ENCODE data around the gene C14orf119.

C14orf119 gene, protein sequence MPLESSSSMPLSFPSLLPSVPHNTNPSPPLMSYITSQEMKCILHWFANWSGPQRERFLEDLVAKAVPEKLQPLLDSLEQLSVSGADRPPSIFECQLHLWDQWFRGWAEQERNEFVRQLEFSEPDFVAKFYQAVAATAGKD

GRCh38 chr14:23095196-23096108 lies at the start of gene C14orf119:
C14orf119 (plus strand) TSS chr14:23095505; CDS start chr14:23097659, 2,154 bp downstream.
- DNase-seq: no peak

DNA sequence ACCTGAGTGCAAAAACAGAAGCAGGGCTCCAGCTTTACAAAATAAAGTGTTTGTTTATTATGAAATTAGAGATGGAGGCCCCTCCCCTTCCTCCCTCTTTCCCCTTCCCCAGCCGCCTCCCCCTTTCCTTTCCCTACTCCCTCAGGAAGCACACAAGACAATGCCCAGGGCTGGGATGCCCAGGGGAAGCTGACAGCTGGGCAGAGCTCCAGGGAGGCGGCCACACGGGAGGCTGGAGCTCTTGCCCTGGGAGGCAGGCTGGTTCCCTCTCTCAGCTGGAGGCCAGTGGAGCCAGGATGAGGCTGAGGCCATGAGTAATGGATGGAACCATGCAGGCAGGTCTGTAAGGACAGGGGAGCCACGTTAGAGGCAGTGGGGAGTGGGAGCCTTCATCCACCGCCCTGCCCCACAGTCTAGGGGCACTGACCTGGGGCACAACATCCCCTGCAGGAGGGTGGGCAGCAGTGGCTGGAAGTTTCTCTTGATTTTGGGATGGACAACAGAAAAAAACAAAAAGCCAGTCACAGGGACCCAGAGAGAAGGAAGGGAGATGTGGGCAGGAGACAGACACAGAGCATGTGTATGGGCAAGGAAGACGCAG lies 48.2 kb upstream of the C14orf119 start:
- no peak for DNase-seq

DNA sequence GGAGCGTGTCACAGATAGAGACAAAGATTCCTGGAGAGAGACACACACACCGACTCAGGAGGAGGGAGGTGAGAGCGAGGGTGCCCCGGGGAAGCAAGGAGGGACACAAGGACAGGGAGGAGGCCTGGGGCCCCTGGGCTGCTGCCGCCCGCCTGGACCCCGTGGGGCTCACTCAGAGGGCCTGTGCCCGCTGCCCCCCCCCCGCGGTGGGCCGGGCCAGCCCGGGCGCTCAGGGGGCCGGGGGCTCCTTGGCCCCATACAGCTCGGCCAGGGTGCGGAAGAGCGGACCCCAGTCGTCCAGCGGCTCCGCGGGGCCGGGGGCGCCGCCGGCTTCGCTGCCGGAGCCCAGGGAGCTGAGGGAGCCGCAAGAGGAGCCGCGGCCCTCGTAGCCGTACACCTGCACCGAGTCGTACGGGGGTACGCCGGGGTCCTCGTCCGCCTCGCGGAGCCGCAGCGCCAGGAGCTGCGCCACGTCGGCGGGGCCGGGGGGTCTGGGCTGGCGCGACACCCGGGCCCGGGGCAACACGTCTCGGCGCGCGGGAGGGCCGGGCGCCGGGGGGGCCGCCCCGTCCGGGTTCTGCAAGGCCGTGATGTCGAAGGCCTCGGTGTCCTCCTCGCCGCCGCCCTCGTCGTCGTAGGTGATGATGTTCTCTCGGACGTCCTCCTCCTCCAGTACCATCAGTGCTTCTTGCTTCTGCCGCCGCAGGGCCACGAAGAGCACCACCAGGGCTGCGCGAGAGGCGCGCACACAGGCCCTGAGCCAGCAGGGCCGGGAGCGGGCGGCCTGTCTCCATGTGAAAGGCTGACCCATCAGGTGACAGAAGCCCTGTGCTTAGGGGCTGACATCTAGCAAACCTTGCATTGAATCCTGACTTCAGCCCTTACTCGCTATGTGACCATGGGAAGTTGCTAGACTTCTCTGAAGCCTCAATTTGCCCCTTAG lies 47.3 kb upstream of the C14orf119 start:
- DNase-seq: no peak

GRCh38 chr14:23049011-23049410 lies 46.3 kb upstream of the C14orf119 start:
- DNase-seq: no peak

GRCh38 chr14:23051141-23052057 lies 43.9 kb upstream of the C14orf119 start:
- DNase-seq: no peak

DNA sequence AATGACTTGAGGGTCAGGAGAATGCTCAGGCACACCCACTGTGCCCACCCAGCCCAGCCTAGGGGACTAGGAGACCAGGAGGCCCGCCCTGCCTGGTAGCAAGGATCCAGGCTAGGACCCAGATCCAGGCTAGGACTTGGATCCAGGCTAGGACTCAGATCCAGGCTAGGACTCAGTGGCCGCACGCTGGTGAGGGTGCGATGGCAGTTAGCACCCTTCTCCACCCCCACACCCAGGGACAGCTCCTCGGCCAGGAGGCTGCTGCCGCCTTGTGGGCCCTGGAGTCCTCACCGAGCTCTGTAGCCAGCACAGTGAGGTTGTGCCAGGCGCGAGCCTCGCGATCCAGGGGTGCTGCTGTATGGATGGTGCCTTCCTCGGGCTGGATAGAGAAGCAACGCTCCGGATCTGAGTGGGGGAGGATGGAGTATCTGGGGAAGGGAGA lies 43.1 kb upstream of the C14orf119 start:
- no peak for DNase-seq

GRCh38 chr14:23052671-23053070 lies 42.6 kb upstream of the C14orf119 start:
- DNase-seq: no peak

- no peak for DNase-seq
Measured at GRCh38 chr14:23053426-23053825, 41.9 kb upstream of the C14orf119 start.

DNA sequence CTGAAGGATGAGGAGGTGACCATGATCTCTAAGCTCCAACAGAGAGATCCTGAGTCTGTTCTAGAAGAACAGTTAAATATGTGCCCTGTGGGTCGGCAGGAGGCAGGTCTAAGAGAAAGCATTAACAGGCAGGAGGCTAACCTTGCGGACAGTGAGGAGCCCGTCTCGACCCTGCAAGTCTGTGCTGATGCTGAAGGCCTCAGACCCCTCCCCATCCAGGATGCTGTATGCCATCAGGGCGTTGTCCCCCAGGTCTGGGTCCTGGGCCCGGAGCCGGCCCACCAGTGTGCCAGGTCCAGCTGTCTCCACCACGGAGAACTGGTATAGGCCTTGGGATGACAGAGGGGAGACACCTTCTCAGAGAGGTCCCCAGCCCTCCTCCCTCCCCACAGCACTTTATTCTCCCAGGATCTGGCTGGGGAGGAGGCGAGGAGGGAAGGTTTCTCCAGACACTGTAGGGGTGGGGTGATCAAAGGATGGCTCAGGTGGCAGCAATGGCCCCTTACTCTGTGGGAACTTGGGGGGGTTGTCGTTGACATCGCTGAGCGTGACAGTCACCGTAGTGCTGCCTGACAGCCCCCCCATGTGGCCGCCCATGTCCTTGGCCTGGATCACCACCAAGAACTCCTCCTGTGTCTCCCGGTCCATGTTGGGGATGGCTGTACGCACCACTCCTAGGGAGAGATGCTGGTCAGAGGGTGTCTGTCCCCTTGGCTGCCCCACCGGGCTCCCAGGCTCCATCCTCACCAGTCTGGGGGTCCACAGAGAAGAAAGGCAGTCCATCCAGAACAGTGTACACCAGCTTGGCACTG lies 41.1 kb upstream of the C14orf119 start:
- DNase-seq: no peak

DNA sequence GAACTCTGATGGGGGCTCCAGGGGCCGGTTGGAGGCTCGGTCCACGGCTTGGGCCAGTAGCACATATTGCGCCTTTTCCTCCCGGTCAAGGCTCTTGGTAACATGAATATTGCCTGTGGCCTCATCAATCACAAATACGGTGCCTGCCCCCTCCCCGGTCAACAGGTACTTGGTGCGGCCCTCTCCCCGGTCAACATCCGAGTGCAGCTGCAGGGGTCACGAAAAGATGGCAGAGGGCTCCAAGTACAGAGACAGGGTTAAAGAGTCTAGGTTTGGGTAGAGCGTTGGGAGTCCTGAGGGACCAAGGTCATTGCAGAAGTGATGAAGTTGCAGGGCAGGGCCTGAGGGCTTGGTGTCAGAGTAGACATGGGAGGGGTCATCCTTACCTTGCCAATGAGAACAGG lies 40.2 kb upstream of the C14orf119 start:
- DNase-seq: no peak

DNA sequence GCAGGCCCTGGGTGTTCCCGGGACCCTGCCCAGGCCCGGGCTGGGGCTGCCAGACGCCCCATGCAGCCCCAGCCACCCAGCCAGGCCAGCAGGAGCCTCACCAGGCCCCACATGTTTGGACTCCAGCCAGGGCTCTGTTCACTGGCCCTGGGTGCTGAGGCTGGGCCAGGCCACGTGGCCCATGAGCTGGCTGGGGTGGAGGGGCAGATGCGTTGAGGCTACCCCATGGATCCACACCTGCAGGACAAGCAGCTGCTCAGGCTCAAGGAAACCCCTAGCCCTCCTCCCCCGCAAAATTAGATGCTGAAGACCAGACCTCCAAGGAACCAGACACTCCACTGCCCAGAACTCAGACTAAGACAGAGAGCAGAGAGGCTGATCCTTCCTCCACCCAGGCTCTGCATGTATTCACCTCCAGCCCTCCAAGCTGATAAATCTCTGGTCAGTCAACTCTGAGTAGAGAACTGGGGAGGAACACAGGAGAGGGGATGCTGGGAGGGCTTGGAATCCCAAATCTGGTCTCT lies 39.6 kb upstream of the C14orf119 start:
- no peak for DNase-seq

DNA sequence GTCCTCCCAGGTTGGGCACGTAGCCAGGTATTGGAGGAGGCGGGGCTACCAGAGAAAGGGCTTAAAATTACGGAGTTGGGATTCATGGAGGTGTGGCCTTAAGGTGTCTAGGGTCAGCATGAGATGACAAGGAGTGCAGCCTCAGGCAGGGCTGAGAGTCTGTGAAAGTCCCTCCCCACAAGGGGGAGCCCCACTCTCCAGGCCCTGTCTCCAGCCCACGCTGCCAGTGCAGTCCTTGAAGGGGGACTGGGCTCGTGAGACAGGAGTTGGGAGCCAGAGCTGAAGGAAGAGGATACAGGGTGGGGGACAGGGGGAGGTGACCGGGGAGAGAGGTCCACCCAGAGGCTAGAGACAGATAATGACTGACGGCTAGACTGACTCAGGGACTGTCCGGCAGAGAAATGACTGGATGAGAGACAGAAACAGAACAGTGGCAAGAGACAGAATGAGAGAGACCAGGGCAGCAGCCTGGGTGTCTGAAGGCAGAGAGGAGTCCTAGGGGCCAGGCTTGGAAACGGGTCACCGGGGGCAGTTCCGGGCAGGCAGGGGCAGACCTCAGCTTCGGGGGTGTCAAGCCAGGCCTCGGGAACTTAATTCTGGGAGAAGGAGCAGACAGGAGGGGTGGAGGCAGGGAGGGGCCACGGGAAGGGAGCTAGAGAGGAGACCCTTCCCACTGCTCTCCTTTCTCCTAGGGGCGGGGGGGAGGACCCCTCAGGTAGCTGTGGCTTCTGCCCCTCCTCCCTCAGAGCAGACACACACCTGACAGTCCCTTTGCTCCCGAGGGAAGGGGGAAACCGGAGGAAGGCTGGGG lies 39.0 kb upstream of the C14orf119 start:
- no peak for DNase-seq

- DNase-seq: no peak
Measured at GRCh38 chr14:23056956-23057756, 38.1 kb upstream of the C14orf119 start, which contains the start of gene CDH24. CDH24 (minus strand) TSS chr14:23057520; CDS start chr14:23055733, 1,787 bp downstream.

DNA sequence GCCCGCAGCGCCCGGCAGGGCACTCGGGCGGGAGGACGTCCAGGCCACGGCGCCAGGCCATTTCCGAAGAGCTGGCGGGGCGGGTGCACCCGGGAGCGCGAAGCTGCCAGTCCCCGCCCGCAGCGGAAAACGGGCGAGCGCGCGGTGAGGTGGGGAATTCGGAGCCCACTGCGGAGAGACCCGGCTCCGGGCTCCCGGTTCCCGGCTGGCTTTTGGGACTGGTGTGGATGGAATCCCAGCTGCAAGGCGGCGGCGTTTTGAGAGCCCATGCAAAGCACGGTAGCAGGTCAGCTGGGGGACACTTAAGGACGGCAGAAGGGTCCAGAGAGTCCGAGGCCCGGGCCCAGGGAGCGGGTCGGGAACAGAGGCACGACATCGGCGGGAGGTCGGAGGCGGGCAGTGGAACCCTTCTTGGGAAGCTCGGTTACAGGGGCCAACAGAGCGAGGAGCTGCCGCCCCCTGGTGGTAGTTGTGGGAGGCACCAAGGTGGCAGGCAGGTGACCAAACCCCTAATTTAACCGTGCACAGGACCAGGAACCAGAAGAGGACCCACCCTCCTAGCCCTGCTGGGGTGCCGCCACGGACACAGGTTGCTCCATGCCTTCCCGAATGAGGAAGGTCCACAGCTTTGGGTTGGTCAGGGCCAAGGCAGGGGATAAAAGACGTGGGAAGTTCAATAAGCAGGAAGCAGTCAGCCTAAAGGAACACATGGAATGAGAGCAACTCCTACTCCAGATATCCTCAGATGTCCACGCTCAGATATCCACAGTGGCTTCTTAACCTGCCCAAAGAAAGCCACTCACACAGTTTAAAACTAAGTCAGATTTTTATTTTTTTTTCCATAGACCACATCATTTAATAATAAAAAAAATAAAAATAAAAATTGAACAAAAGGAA lies 37.3 kb upstream of the C14orf119 start:
- DNase-seq: no peak

DNA sequence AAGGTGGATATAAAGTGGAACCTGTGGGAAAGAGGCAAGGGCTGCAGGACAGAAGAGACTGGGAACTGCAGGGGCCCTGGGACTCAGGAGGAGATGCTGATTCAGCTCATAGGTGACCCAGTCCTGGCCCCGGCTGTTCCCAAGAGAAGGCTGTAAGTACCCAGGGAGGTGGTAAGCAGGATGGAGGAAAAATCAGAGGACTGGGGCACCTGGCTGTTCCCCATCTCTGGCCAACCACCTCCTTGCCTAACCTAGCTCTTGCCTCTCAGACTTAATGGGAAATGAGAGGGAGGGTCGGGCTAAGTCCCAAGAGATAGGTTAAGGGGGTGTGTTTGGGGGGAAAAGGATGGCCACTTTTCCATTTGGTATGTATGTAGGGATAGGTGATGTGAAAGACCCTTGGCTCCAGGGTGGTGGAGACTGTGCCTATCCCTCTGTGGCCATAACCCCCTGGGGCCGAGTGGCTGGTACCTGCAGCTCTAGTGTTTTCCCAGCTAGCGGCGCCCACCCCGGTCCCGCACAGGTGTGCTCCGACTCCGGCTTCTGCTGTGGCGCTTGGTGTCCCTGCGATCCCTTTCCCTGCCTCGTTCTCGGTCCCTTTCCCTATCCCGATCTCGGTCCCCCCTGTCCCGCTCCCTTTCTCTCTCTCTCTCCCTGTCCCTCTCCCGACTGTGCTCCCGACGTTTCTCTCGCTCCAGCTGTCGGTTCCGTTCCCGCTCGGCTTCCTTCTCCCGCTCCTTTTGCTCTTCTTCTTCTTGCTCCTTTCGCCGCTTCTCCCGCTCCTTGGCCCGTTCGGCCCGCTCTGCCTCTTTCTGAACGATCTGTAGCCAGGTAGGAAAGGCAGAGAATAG lies 36.4 kb upstream of the C14orf119 start:
- DNase-seq: no peak

GRCh38 chr14:23060536-23061260 lies 34.6 kb upstream of the C14orf119 start:
- no peak for DNase-seq
